CD4-positive, alpha-beta memory T cell (primary cell): ENCODE results near the gene SUFU. TPM values are rescaled to one million over a fixed set of nuclear protein-coding genes. Genes with fewer than 3 reads are reported as not detected.

ENCODE experiments used
- CTCF ChIA-PET: fragments of 350-600 bp; sonication (Branson Sonifier 250); formaldehyde crosslinking; loops from one replicate; lab custom pipeline; 2021; ENCODE audit warnings: inconsistent platforms; ENCODE audit not compliant: partially characterized antibody; lab: Charles Lee
- POLR2A ChIA-PET: fragments of 350-600 bp; sonication (Branson Sonifier 250); formaldehyde crosslinking; loops from one replicate; lab custom pipeline; 2021; ENCODE audit not compliant: partially characterized antibody; lab: Charles Lee
- DNase-seq, 5 donors: peaks; one replicate each; pipeline versions ENCODE4 v3.0.0 to v3.0.0-alpha.2; 2020 to 2022; ENCODE audit warnings: mixed read lengths in 1 of 5
- H3K27ac ChIP-seq: one replicate; pipeline ENCODE4 v1.7.0; 2013; ENCODE audit warnings: low read depth, low read length
- H3K27me3 ChIP-seq: 2 replicates; pipeline ENCODE4 v1.7.0; 2013; ENCODE audit warnings: mild to moderate bottlenecking, low read length, moderate library complexity; ENCODE audit not compliant: insufficient read depth
- H3K36me3 ChIP-seq: 2 replicates; pipeline ENCODE4 v1.7.0; 2013; ENCODE audit warnings: mild to moderate bottlenecking, low read length, moderate library complexity; ENCODE audit not compliant: insufficient read depth
- H3K4me1 ChIP-seq: 2 replicates; pipeline ENCODE4 v1.7.0; 2013; ENCODE audit warnings: mild to moderate bottlenecking, low read length, moderate library complexity; ENCODE audit not compliant: insufficient read depth
- H3K4me3 ChIP-seq, 2 donors: one replicate each; pipeline ENCODE4 v1.7.0; 2013; ENCODE audit warnings: low read length in 2 of 2, mild to moderate bottlenecking in 1 of 2
- H3K9me3 ChIP-seq, 2 donors: one replicate each; pipeline ENCODE4 v1.7.0; 2013; ENCODE audit warnings: low read length in 2 of 2, control low read depth in 1 of 2; ENCODE audit not compliant: control insufficient read depth in 1 of 2
- H3K27ac Mint-ChIP-seq, 7 donors: one replicate each; pipeline ENCODE4 v1.8.0; 2020 to 2021; ENCODE audit warnings: mixed read lengths in 7 of 7, mild to moderate bottlenecking in 6 of 7, inconsistent platforms in 3 of 7, moderate library complexity in 3 of 7
- H3K27me3 Mint-ChIP-seq, 2 donors: one replicate each; pipeline ENCODE4 v1.8.0; 2020 to 2021; ENCODE audit warnings: mixed read lengths in 2 of 2
- H3K36me3 Mint-ChIP-seq, 2 donors: one replicate each; pipeline ENCODE4 v1.8.0; 2020 to 2021; ENCODE audit warnings: mixed read lengths in 2 of 2, inconsistent platforms in 1 of 2, mild to moderate bottlenecking in 1 of 2
- H3K4me1 Mint-ChIP-seq, 4 donors: one replicate each; pipeline ENCODE4 v1.8.0; 2020 to 2021; ENCODE audit warnings: mixed read lengths in 4 of 4, mild to moderate bottlenecking in 1 of 4
- H3K4me3 Mint-ChIP-seq, 8 donors: one replicate each; pipeline ENCODE4 v1.8.0; 2020 to 2021; ENCODE audit warnings: mixed read lengths in 8 of 8, mild to moderate bottlenecking in 7 of 8, moderate library complexity in 6 of 8, inconsistent platforms in 3 of 8
- H3K9me3 Mint-ChIP-seq, 8 donors: one replicate each; pipeline ENCODE4 v1.8.0; 2020 to 2021; ENCODE audit warnings: mixed read lengths in 8 of 8, mild to moderate bottlenecking in 5 of 8, inconsistent platforms in 3 of 8, moderate library complexity in 1 of 8
- intact Hi-C: fragments of 100-400 bp; cut with micrococcal nuclease; formaldehyde crosslinking; loops from one replicate; pipeline ENCODE4 v1.15.1; 2023
- polyA plus RNA-seq, 2 donors: library from polyadenylated mRNA; unstranded; fragments of 300-500 nt; fragmentation: Illumina TruSeq; gene quantifications; one replicate each; pipeline ENCODE4 v1.2.3, GENCODE V29; 2021
- total RNA-seq, 2 experiments: library from RNA; stranded (reverse); gene quantifications; one replicate each; pipeline ENCODE4 v1.2.3, GENCODE V29; 2021

Gene SUFU
- total and polyA plus RNA-seq, 4 experiments from 2014 or later = 2.0 to 22.0 (median 16.5) TPM

GRCh38 chr10:102644066-102644645, 140.4 kb downstream of the SUFU start, which contains the start of gene TRIM8:
Gene TRIM8 (plus strand): TSS chr10:102644479. CDS start chr10:102644618, 139 bp downstream.
- peak within 1 kb of the TSS; percentile 93 to 100 (median 96) for H3K4me3 Mint-ChIP-seq
- ChIA-PET CTCF (interaction anchor here (1.0 to 4.1 kb wide), 13 partner anchors 9 to 140 kb away, joined by 3 to 44 read pairs (median 9); partner anchors contain the start of genes ARL3, SFXN2 and SUFU), POLR2A (interaction anchor here (0.7 to 21.9 kb wide), 36 partner anchors 10 to 1601 kb away, joined by 3 to 431 read pairs (median 6); partner anchors contain the start of genes ACTR1A, ARL3, BORCS7 and C10orf95)
- Histone ChIP-seq H3K36me3 (no peaks in the 10 kb centered on the region), H3K9me3 (no peaks in the 10 kb centered on the region), H3K27me3 (no peaks in the 10 kb centered on the region), H3K4me3 (peak within 1 kb of the TSS; percentile 79 to 80), H3K4me1 (peaks cover 34% of the 10 kb centered on the region), H3K27ac (peak within 1 kb of the TSS; percentile 94)
- DNase-seq = peak; percentile 61 to 73 (median 66)
- H3K27me3 Mint-ChIP-seq = no peaks in the 10 kb centered on the region
- no peaks in the 10 kb centered on the region for H3K9me3 Mint-ChIP-seq
- peaks cover 4 to 27% of the 10 kb centered on the region in 2 donors for H3K36me3 Mint-ChIP-seq
- peak within 1 kb of the TSS; percentile 96 to 100 (median 96) for H3K27ac Mint-ChIP-seq
- intact Hi-C loops = loop anchor here (5.0 to 10.0 kb wide), 3 partner anchors 492 to 1481 kb away; partner anchors contain the start of genes NOLC1, SFR1 and STN1
- peaks cover 29 to 59% (median 35%) of the 10 kb centered on the region in 4 donors for H3K4me1 Mint-ChIP-seq

- no peaks in the 10 kb centered on the region for H3K27me3 Mint-ChIP-seq
- intact Hi-C loops = loop anchor here (1.0 to 10.0 kb wide), 5 partner anchors 29 to 1480 kb away; partner anchors contain the start of genes NOLC1, OGA, SFR1 and STN1
- ChIA-PET POLR2A (interaction anchor here (0.8 to 21.9 kb wide), 36 partner anchors 10 to 1602 kb away, joined by 3 to 431 read pairs (median 6); partner anchors contain the start of genes ACTR1A, ARL3, BORCS7 and C10orf95), CTCF (interaction anchor here (0.9 to 4.1 kb wide), 14 partner anchors 10 to 141 kb away, joined by 3 to 44 read pairs (median 8); partner anchors contain the start of genes ARL3, SFXN2 and SUFU)
- H3K27ac Mint-ChIP-seq = peak overlapping the region; percentile 95 to 100 (median 96)
- DNase-seq = peak; percentile 78 to 85 (median 82)
- no peaks in the 10 kb centered on the region for H3K27me3 ChIP-seq
- peaks cover 4 to 27% of the 10 kb centered on the region in 2 donors for H3K36me3 Mint-ChIP-seq
- no peaks in the 10 kb centered on the region for H3K9me3 ChIP-seq
- peaks cover 29 to 63% (median 38%) of the 10 kb centered on the region in 4 donors for H3K4me1 Mint-ChIP-seq
- peak overlapping the region; percentile 79 to 80 for H3K4me3 ChIP-seq
- H3K36me3 ChIP-seq = no peaks in the 10 kb centered on the region
- no peaks in the 10 kb centered on the region for H3K9me3 Mint-ChIP-seq
- H3K4me1 ChIP-seq = peaks cover 41% of the 10 kb centered on the region
- H3K27ac ChIP-seq = peak overlapping the region; percentile 82
- H3K4me3 Mint-ChIP-seq = peak overlapping the region; percentile 93 to 100 (median 96)
Measured at GRCh38 chr10:102644646-102645387, 141.0 kb downstream of the SUFU start.

- Histone ChIP-seq H3K27me3 (no peaks in the 10 kb centered on the region), H3K4me3 (peak overlapping the region; percentile 79 to 80), H3K36me3 (no peaks in the 10 kb centered on the region), H3K9me3 (no peaks in the 10 kb centered on the region), H3K4me1 (peaks cover 47% of the 10 kb centered on the region), H3K27ac (peak overlapping the region; percentile 82)
- Mint-ChIP-seq H3K27ac (peak overlapping the region; percentile 95 to 100 (median 96)), H3K36me3 (peaks cover 4 to 29% of the 10 kb centered on the region in 2 donors), H3K27me3 (no peaks in the 10 kb centered on the region), H3K9me3 (no peaks in the 10 kb centered on the region), H3K4me3 (peak overlapping the region; percentile 93 to 100 (median 96)), H3K4me1 (peaks cover 29 to 67% (median 42%) of the 10 kb centered on the region in 4 donors)
- ChIA-PET POLR2A (interaction anchor here (0.9 to 21.9 kb wide), 30 partner anchors 11 to 1603 kb away, joined by 3 to 431 read pairs (median 8); partner anchors contain the start of genes ACTR1A, ARL3, BORCS7 and C10orf95), CTCF (interaction anchor here (0.6 to 4.1 kb wide), 13 partner anchors 9 to 141 kb away, joined by 3 to 44 read pairs (median 9); partner anchors contain the start of genes ARL3, SFXN2 and SUFU)
- peak; percentile 46 to 69 (median 53) for DNase-seq
- intact Hi-C loops = loop anchor here (1.0 to 10.0 kb wide), 3 partner anchors 29 to 1479 kb away; partner anchors contain the start of genes OGA and SFR1
Measured at GRCh38 chr10:102645388-102645740, 141.6 kb downstream of the SUFU start.

GRCh38 chr10:102645741-102646609, 142.2 kb downstream of the SUFU start:
- no peaks in the 10 kb centered on the region for H3K36me3 ChIP-seq
- POLR2A ChIA-PET = interaction anchor here (0.8 to 21.9 kb wide), 30 partner anchors 11 to 1603 kb away, joined by 3 to 431 read pairs (median 8); partner anchors contain the start of genes ACTR1A, ARL3, BORCS7 and C10orf95

GRCh38 chr10:102646610-102647442, 143.1 kb downstream of the SUFU start:
- intact Hi-C loops = loop anchor here (1.0 to 10.0 kb wide), 6 partner anchors 14 to 1478 kb away; partner anchors contain the start of genes ARL3, OGA, SFR1 and SFXN2
- POLR2A ChIA-PET = interaction anchor here (0.8 to 21.9 kb wide), 23 partner anchors 11 to 825 kb away, joined by 3 to 431 read pairs (median 16); partner anchors contain the start of genes ACTR1A, ARL3, C10orf95 and CUEDC2
- Histone ChIP-seq H3K4me1 (peaks cover 56% of the 10 kb centered on the region), H3K27ac (peak overlapping the region; percentile 82), H3K27me3 (no peaks in the 10 kb centered on the region), H3K9me3 (no peaks in the 10 kb centered on the region), H3K4me3 (peak overlapping the region; percentile 79 to 80), H3K36me3 (no peaks in the 10 kb centered on the region)
- Mint-ChIP-seq H3K4me3 (peak overlapping the region; percentile 93 to 100 (median 96)), H3K4me1 (peaks cover 32 to 76% (median 49%) of the 10 kb centered on the region in 4 donors), H3K9me3 (no peaks in the 10 kb centered on the region), H3K36me3 (peaks cover 4 to 29% of the 10 kb centered on the region in 2 donors), H3K27me3 (no peaks in the 10 kb centered on the region), H3K27ac (peak overlapping the region; percentile 95 to 100 (median 96))
- CTCF ChIA-PET = interaction anchor here (2.9 to 4.1 kb wide), 5 partner anchors 13 to 143 kb away, joined by 18 to 44 read pairs (median 39); partner anchors contain the start of genes ARL3, SFXN2 and SUFU
- DNase-seq = peak; percentile 44 to 76 (median 58)

More at GRCh38 chr10:102645741-102646609, 142.2 kb downstream of the SUFU start:
- peak overlapping the region; percentile 93 to 100 (median 96) for H3K4me3 Mint-ChIP-seq
- peak; percentile 65 to 92 (median 69) for DNase-seq
- CTCF ChIA-PET = interaction anchor here (0.6 to 4.1 kb wide), 8 partner anchors 14 to 142 kb away, joined by 3 to 44 read pairs (median 20); partner anchors contain the start of genes ARL3, SFXN2 and SUFU
- Histone ChIP-seq H3K27me3 (no peaks in the 10 kb centered on the region), H3K27ac (peak overlapping the region; percentile 82), H3K4me3 (peak overlapping the region; percentile 79 to 80), H3K4me1 (peaks cover 53% of the 10 kb centered on the region), H3K9me3 (no peaks in the 10 kb centered on the region)
- intact Hi-C loops = loop anchor here (1.0 to 10.0 kb wide), 7 partner anchors 15 to 1479 kb away; partner anchors contain the start of genes ARL3, OGA, SFR1 and SFXN2
- no peaks in the 10 kb centered on the region for H3K27me3 Mint-ChIP-seq
- H3K9me3 Mint-ChIP-seq = no peaks in the 10 kb centered on the region
- peak overlapping the region; percentile 95 to 100 (median 96) for H3K27ac Mint-ChIP-seq
- peaks cover 4 to 29% of the 10 kb centered on the region in 2 donors for H3K36me3 Mint-ChIP-seq
- H3K4me1 Mint-ChIP-seq = peaks cover 31 to 73% (median 48%) of the 10 kb centered on the region in 4 donors
